GM11168 (cell line): Measurements from ENCODE around the gene MGAT4B.
"Not testable (repeated sequence)": the region's sequence is repeated elsewhere in the genome, so short reads cannot be mapped to it uniquely, and the experiment has no call there.

Experiments
- in situ Hi-C: fragments of 300-500 bp; cut with MboI; formaldehyde crosslinking; loops from one replicate; pipeline ENCODE4 v1.12.0; 2022; ENCODE audit warnings: low sequenced_read_pairs; ENCODE audit not compliant: unreplicated experiment

MGAT4B gene

DNA sequence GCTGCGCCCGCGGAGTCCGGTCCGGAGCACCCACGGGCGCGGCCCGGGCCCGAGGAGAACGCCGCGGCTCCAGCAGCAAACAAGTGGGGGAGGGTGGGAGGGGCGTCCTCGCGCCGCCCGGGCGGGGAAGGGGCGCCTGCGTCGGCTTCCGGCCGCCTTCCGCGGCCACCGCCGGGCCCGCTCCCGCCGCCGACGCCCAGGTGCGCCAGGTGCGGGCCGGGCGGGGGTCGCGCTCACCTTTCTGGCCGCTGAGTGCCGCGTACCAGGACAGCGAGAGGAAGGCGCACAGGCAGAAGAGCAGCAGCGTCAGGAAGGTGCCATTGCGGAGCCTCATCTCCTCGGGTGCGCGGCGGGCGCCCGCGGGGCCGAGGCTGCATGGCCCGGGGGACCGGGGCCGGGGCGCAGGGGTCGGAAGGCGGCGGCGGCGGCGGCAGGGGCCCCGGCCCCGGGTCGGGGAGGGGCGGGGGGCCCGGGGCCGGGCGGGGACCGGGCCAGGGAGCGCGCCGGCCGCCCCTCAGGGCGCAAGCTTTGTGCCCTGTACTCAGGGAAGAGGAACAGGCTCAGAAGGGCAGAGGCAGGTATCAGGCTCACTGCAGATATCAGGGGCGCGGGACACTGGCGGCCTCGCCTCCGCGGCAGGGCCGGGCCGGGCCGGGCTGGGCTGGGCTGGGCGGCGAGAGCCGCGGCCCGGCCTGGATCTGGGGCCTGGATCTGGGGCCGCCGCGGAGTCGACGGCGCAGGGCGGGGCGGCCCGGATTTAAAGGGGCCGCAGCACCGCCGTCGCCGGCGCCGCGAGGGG lies at the start of gene MGAT4B:
Gene MGAT4B (minus strand): TSS at position 617 of the 799 bp plus-strand sequence. CDS start 283 bp downstream, at position 334.
- in situ Hi-C loops = no loop called here

DNA sequence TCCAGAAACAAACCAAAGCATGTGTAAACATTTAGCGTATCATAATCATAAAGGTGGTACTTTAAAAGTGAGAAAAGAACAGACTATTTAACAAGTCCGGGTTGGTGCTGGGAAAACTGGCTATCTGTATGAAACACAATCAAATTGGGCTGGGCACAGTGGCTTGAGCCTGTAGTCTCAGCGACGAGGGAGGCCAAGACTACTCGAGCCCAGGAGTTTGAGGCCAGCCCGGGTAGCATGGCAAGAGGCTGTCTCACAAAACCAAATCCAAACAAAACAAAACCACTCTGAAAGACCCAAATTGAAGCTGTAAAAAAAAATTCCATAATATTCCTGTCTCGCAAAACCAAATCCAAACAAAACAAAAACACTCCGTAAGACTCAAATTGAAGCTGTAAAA lies 47.7 kb upstream of the MGAT4B start:
- in situ Hi-C loops = no loop called here

DNA sequence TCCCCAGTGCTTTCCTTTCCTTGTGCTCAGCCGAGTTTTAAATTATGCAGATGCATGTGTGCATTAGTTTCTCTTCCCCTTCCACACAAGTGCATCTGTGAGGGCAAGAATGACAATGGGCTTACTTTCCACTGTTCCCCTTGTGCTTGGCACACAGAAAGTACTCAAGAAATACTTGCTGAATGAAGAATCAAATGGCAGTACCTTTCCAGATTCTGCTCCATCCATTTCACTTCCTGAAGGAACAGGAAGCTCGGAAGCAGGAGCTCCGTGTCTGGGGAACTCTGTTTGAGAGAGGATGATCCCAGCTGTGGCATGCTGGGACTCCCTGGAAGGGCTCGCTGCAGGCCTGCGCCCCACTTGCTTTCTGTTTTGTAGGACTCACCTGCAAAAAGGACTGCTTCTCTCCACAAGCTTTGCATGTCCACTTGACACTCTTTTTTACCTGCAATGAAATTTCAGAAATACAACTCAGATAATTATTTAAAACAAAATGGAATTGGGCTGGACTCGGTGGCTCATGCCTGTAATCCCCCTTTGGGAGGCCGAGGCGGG lies 46.4 kb upstream of the MGAT4B start:
- in situ Hi-C loops = no loop called here

DNA sequence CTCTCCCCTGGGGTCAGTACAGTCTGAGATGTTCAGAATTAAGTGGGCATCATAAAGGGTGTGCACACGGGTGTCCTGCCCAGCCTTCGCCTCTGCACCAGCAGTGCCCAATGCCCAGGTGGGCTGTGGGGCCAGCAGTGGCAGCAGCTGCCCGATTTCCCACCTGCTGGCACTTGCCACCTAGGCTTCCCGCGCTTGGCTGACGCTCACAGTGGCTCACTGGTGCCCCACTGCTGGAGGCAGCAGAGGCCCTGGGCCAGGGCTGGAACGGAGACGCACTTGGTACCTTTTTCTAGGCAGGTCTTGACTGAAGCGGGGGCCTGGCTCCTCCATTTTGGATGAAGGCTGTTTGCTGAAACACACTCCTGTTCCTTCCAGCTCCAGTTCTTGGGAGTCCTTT lies 35.0 kb upstream of the MGAT4B start:
- in situ Hi-C loops = no loop called here

DNA sequence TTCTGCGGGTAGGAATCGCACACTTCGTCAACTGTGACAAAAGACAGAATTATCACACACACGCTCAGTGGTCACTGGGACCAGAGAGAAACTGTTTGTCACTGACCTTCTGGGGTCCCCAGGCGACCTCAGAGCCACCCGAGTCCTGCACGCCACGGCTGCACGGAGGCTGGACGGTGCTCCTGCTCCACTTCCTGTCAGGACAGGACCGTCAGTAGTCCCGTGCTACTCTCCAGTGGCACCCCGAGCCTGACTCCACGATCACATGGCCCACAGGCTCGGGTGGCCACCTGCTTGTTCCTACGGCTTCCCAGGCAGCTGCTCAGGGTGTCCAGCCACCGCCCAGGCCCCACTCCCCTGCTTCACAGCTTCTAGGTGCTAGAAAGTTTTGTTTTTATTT lies 34.1 kb upstream of the MGAT4B start:
- in situ Hi-C loops = no loop called here

DNA sequence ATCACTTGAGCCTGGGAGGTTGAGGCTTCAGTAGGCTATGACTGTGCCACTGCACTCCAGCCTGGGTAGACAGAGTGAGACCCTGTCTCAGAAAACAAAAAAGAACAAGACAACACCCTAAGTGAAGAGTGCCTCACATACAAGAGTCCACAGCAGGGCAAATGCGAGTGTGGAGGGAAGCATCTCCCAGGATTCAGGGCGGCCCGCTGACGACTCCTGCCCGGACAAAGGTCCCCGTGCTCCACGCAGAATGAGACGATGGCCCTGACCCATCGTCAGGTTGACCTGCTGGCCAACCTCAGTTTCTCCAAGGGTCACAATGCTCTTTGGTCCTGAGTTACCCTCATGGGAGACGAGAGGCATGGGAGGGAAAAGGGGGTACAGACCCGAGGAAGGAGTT lies 33.7 kb upstream of the MGAT4B start:
- in situ Hi-C loops = no loop called here

DNA sequence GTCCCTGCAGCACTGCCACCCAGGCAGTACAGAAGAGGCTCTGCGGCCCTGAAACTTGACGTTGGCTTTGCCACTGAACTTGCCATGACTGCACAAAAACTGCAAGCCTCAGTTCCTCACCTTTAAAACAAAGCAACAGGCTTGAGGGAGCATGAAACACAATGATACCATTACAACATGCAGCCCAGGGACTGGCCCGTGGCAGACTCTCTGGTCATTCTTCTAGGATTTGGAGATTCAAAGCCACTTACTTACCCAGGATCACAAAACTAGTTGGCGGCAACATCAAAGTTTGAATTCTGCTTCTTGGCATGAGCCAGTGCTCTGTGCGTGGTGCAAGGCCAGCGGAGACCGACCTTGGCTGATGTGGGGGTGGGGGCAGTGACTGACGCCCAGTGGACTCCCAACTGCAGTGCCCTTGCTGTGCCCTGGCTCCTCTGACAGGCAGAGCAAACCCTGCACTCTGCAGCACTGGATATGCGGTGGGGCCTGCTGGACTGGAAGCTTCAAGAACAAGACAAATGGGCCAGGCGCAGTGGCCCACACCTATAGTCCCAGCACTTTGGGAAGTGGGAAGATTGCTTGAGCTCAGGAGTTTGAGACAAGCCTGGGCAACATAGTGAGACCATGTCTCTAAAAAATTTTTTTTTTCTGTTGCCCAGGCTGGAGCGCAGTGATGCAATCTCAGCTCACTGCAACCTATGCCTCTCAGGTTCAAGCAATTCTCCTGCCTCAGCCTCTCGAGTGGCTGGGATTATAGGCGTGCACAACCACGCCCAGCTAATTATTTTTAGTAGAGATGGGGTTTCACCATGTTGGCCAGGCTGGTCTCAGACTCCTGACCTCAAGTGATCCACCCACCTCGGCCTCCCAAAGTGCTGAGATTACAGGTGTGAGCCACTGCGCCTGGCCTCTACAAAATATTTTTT lies 32.9 kb upstream of the MGAT4B start:
- in situ Hi-C loops = no loop called here

DNA sequence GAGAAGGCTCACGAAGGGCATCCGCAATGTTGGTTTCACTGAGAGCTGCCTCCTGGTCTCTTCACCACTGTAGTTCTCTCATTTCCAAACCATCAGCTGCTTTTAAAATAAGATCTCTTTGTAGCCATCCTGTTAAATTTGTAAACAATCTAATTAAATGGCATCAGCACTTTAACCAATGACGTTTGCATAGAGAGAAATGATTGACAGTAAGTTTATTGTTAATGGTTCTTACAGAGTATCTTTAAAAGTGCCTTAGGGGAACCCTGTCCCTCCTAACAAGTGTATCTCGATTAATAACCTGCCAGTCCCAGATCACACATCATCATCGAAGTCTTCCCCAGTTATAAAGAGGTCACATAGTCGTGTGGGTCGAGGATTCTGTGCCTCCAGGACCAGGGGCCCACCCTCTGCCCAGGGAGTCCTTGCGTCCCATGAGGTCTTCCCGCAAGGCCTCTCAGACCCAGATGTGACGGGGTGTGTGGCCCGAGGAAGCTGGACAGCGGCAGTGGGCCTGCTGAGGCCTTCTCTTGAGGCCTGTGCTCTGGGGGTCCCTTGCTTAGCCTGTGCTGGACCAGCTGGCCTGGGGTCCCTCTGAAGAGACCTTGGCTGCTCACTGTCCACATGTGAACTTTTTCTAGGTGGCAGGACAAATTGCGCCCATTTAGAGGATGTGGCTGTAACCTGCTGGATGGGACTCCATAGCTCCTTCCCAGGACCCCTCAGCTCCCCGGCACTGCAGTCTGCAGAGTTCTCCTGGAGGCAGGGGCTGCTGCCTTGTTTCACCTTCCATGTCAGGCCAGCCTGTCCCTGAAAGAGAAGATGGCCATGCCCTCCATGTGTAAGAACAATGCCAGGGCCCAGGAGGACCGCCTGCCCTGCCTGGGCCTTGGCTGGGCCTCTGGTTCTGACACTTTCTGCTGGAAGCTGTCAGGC lies 30.7 kb upstream of the MGAT4B start:
- in situ Hi-C loops = no loop called here

DNA sequence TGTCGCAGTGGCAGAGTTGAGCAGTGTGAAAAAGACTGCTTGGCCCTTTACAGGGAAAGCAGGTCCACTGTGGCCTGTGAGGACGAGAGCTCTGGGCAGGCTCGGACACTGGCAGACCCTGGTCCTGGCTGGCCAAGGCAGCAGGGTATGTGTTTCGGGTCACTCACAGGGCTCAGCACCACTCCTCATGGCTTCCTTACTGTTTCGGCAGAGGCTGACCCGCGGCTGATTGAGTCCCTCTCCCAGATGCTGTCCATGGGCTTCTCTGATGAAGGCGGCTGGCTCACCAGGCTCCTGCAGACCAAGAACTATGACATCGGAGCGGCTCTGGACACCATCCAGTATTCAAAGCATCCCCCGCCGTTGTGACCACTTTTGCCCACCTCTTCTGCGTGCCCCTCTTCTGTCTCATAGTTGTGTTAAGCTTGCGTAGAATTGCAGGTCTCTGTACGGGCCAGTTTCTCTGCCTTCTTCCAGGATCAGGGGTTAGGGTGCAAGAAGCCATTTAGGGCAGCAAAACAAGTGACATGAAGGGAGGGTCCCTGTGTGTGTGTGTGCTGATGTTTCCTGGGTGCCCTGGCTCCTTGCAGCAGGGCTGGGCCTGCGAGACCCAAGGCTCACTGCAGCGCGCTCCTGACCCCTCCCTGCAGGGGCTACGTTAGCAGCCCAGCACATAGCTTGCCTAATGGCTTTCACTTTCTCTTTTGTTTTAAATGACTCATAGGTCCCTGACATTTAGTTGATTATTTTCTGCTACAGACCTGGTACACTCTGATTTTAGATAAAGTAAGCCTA lies 29.8 kb upstream of the MGAT4B start:
- in situ Hi-C loops = no loop called here

DNA sequence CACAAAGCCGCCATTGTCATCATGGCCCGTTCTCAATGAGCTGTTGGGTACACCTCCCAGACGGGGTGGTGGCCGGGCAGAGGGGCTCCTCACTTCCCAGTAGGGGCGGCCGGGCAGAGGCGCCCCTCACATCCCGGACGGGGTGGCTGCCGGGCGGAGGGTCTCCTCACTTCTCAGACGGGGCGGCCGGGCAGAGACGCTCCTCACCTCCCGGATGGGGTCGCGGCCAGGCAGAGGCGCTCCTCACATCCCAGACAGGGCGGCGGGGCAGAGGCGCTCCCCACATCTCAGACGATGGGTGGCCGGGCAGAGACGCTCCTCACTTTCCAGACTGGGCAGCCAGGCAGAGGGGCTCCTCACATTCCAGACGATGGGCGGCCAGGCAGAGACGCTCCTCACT lies 28.2 kb upstream of the MGAT4B start:
- in situ Hi-C loops = not testable (repeated sequence)

DNA sequence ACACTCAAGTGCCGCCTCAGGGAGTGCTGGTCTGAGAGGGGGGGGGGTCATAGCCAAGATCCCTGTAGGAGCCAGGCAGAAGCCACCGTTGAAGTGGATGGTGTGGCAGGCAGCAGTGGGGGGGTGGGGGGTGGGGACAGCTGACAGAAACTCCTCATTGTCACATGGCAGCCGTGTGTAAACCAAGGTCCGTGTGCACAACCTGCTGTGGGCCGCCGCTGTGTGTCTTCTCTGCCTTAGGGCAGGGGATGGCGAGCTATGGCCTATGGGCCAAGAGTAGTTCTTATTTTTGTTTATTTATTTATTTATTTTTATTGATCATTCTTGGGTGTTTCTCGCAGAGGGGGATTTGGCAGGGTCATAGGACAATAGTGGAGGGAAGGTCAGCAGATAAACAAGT lies 27.5 kb upstream of the MGAT4B start:
- in situ Hi-C loops = no loop called here

DNA sequence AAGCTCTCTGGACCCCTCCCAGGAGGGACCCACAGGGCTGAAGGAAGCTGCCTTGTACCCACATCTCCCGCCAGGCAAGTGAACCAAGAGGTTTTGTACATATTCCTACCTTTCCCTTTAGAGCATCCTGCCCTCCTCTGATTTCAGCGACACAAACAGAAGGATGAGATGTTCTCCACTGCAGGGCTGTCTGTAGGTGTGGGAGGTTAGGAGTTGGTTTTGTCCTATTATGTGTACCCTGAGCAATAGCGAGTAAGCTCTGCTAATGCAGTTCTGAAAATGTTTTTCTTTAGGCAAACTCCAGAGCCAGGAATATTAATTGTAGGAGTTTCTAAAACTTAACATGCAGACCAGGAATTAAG lies 27.0 kb upstream of the MGAT4B start:
- in situ Hi-C loops = no loop called here

DNA sequence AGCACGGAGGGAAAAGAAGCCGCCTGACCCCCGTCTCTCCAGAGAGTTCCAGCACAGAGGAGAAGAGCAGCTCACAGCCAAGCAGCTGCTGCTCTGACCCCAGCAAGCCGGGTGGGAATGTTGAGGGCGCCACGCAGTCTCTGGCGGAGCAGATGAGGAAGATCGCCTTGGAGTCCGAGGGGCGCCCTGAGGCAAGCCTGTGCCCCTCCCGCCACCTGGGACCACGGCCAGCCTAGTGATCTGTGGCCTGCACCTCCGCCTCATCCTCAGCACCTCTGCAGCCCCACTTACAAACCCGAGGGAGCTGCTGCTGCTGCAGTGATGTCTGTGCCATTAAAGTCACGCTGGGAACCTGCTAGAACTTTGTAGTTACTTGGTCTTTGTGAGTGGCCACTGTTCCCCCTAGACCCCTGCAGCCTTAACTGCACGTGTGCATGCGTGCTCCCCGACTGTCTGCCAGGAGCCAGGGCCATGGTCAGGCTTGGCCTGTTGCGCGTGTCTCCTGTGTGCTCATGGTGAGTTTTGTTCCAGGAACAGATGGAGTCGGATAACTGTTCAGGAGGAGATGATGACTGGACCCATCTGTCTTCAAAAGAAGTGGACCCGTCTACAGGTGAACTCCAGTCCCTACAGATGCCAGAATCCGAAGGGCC lies 26.5 kb upstream of the MGAT4B start:
- in situ Hi-C loops = no loop called here

DNA sequence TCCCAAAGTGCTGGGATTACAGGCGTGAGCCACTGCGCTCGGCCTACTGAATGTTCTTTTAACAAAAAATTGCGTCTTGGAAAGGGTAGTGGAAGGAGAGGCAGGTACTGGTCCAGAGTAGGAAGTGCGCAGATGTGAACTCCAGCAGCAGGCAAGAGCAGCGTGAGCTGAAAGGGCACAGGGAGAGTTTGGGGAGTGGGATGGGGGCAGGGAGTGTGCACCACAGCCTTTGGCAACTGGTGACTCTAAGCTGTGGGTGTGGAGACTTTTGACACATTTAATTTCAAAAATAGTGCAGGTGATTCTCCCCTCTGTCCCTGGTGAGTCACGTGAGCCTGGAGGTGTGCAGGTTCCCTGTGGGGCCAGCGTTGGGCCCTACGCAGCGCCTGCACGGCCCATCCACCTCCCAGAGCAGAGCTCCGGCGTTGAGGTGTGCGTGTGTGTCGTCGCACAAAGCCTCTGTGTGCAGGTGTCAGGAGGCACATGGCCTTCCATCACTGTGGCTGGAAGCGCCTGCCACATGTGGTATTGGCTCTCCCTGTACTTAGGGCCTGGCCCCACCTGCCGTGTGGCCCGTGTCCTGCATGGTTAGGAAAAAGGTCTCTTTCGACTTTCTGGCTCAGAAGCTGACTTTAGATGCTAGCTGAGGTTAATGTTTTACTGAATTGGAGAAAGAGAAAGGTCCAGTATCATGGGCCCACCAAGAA lies 25.5 kb upstream of the MGAT4B start:
- in situ Hi-C loops = no loop called here

DNA sequence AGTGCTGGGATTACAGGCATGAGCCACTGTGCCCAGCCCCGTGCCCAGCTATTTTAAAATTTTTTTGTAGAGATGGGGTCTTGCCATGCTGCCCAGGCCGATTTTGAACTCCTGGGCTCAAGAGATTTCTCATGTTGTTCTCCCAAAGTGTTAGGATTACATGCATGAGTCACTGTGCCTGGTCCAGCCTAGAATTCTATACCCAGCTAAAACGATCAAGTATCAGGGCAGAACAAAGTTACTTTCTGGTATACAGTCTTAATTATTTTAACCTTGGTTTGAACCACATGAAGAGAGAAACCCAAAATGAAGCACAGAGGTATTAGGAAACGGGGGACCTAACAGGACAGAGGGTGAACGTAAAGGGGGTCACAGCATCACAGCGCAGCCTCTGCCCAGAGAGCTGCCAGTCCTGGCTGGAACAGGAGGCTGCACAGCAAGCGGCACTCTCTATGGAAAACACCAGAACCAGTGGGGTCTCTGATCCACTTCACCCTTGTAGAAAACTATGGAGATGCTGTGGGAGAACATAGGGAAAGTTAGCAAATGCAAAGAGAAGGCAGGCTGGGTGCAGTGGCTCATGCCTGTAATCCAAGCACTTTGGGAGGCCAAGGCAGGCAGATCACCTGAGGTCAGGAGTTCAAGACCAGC lies 24.3 kb upstream of the MGAT4B start:
- in situ Hi-C loops = no loop called here

DNA sequence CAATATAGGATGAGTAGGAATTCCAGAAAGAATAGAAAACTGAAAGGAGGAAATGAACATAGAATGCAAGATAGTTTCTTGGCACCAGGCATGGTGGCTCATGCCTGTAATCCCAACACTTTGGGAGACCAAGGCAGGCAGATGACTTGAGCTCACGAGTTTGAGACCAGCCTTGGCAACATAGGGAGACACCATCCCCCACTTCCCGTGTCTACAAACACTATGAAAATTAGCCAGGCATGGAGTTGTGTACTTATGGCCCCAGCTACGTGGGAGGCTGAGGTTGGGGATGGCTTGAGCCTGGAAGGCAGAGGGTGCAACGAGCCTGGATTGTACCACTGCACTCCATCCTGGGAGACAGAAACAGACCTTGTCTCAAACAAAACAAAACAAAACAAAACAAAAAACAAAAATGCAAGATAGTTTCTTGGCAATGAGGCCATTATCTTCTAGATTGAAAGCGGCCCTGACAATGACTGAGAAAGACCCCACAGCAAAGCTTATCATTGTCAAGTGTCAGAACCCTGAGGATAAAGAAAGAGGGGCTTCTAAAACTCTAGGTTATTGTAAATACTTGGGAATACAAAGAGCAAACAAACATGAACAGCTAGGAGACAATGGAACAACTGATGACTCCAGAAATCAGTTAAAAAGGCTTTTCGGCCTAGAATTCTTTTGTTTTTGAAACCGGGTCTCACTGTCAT lies 23.2 kb upstream of the MGAT4B start:
- in situ Hi-C loops = no loop called here

DNA sequence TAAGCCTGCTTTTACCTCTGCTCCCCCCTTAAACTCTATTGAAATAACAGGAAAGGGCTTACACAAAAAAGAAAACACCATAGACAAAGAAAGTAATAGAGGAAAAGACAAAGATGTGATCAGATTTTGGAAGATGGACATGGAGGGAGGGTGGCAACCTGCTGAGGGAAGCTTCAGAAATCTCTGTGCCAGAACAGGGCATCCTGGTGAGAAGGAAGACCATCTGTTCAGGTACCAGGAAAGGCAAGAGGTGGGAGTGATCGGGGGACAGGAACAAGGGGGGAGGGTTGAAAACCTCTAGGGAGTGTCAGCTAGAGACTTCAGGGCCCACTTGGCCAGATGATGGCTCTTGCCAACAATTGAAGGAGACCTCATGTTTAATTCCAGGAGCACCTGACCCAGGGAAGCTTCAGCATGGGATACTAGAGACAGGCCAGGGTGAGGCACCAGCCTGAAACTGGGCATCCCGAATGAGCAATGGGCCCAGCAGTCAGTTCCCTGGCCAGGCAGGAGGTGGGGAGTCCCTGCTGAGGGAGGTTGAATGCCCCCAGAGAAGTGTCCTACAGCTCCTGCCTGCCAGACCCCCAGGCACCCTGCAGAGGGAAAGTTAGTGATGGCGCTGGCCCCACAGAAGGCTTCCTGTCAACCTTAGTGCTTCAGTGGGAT lies 22.2 kb upstream of the MGAT4B start:
- in situ Hi-C loops = no loop called here
